Glomerular endothelial cell (primary cell): ENCODE results near the gene COPG2. TPM values are rescaled to one million over a fixed set of nuclear protein-coding genes. Genes with fewer than 3 reads are reported as not detected.
"Not testable (repeated sequence)": the region's sequence is repeated elsewhere in the genome, so short reads cannot be mapped to it uniquely, and the experiment has no call there.

ENCODE experiments used
- DNase-seq: peaks from one replicate; pipeline ENCODE4 v3.0.0-alpha.2; 2011; ENCODE audit warnings: low read depth, low spot score; ENCODE audit errors: extremely low read depth
- total RNA-seq: library from RNA; depleted of rRNA; stranded (reverse); fragments of >200 nt; gene quantifications from 2 replicates; pipeline ENCODE4 v1.2.3, GENCODE V29; 2015

Gene COPG2, protein sequence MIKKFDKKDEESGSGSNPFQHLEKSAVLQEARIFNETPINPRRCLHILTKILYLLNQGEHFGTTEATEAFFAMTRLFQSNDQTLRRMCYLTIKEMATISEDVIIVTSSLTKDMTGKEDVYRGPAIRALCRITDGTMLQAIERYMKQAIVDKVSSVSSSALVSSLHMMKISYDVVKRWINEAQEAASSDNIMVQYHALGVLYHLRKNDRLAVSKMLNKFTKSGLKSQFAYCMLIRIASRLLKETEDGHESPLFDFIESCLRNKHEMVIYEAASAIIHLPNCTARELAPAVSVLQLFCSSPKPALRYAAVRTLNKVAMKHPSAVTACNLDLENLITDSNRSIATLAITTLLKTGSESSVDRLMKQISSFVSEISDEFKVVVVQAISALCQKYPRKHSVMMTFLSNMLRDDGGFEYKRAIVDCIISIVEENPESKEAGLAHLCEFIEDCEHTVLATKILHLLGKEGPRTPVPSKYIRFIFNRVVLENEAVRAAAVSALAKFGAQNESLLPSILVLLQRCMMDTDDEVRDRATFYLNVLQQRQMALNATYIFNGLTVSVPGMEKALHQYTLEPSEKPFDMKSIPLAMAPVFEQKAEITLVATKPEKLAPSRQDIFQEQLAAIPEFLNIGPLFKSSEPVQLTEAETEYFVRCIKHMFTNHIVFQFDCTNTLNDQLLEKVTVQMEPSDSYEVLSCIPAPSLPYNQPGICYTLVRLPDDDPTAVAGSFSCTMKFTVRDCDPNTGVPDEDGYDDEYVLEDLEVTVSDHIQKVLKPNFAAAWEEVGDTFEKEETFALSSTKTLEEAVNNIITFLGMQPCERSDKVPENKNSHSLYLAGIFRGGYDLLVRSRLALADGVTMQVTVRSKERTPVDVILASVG
- total RNA-seq = 14.3 and 19.6 TPM in 2 replicates

- DNase-seq = no peak
Measured at GRCh38 chr7:130668258-130669084, at the start of gene COPG2. TSS of gene COPG2 (minus strand) at chr7:130668748. CDS start at chr7:130668668, 80 bp downstream.

GRCh38 chr7:130712416-130712815 is 43.9 kb upstream of the COPG2 start:
- no peak for DNase-seq

GRCh38 chr7:130708766-130709165 is 40.2 kb upstream of the COPG2 start:
- DNase-seq = no peak

- DNase-seq = no peak
Measured at GRCh38 chr7:130708001-130708400, 39.5 kb upstream of the COPG2 start.

DNA sequence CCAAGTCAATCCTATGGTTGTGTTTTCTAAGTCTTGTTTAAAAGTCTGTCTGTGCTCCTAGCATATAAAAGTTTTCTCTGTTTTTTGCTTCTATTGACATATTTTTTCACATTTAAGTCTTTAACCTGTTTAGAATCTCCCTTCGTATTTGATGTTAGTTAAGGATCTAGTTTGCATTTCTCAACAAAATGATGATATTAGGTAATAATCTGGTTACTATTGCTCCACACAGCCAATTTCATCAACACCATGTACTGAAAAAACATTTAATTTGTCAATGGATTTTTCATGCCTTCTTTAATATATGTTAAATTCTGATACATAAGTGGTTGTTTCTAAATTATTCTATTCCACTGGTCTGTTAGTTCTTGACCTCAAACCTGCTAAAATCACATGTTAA is 35.3 kb upstream of the COPG2 start:
- DNase-seq = no peak

GRCh38 chr7:130701650-130702049 is 33.1 kb upstream of the COPG2 start:
- DNase-seq = no peak

- no peak for DNase-seq
Measured at GRCh38 chr7:130700760-130701159, 32.2 kb upstream of the COPG2 start.

GRCh38 chr7:130699686-130700085 is 31.1 kb upstream of the COPG2 start:
- DNase-seq = no peak

DNA sequence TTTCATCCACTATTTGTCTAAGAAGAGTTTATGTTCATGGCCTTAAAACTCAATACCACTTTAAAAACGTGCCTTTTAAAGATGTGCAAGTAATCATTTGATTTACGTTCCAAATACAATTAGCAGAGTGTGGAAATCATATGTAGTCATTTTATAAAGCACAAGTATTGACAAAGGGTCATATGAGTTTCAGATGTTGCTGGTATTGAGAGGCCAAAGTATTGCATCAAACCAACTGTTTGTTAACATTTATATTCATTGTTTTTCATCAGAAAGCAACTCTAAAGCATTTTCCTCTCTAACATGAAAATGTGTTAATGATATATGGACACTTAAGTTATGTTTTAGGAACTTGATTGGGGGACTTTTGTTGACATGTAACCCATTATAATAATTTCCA is 29.3 kb upstream of the COPG2 start:
- DNase-seq = no peak

- no peak for DNase-seq
Measured at GRCh38 chr7:130695840-130696239, 27.3 kb upstream of the COPG2 start.

DNA sequence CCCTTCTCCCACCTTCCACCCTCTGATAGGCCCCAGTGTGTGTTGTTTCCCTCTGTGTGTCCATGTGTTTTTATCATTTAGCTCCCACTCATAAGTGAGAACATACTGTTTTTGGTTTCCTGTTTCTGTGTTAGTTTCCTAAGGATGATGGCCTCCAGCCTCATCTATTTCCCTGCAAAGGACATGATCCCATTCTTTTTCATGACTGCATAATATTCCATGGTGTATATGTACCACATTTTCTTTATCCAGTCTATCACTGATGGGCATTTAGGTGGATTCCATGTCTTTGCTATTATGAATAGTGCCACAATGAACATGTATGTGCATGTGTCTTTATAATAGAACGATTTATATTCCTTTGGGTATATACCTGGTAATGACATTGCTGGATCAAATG is 23.8 kb upstream of the COPG2 start:
- not testable (repeated sequence) for DNase-seq

DNA sequence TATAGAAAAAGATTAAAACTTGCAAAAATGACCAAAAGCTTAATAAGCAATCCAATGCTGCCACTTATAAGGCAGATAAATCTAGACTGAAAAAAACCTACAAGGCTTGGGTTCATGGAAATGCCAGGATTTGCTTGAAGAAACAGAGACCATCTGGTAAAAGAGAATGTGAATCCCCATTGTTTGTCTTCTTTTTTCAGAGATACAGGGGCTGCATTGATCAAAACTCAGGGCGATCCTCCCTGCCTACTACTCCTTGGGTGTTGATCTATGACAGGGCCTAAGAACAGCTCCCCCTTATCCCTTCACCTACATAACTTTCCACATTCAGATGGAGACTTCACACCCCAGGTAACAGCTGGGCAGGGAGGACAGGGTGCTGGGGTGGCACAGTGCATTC is 21.1 kb upstream of the COPG2 start:
- no peak for DNase-seq

DNA sequence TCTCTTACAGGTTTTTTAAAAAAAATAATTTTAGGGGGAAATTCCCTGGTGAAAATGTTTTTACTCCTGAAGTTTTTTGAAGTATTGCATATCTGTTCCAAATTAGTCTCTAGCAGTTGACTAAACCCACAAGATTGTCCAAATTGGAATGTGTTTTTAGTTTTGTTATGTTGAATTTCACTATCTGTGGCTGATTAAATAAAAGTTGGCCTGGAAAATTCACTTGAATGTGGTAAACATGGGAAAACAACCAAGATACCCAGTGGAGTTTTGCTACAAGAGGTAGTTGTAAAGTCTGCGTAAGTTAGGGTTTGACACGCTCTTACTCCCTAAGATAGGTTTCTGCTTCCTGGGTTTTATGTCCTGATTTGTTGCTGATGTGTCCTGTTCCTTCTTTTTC is 14.5 kb upstream of the COPG2 start:
- DNase-seq = no peak

DNA sequence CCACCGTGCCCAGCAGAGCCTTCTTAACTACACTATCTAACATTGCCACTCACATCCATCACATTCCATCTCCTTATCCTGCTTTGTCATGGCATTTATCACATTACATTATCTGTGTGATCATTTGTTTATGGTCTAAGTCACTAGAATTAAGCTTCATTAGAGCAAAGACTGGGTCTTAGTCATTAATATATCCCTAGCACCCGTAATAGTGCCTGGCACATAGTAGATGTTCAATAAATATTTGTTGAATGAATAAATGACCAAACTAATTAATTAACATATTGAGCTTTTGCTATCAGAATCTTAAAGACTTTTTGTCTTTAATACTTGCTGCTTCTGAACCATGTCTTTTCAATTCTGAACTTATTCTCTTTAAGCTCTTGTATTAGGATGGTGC is 5.9 kb upstream of the COPG2 start:
- no peak for DNase-seq

DNA sequence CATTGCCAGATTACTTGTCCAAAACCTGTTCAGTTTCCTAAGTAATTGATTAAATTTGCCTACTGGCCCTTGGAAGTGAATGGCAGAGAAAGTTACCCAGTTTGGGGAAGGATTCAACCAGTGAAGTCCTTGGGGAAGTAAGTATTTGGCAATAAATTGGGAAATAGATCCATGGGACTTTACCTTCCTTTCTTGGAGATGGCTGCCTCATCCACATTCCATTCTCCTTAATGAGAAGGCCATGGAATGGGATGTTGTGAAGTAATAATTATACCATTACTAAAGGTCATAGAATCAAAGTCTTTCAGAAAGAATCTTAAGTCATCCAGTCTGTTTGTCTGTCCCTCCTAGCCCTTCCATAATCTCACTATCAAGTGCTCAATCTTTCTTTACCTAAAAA is 4.5 kb upstream of the COPG2 start:
- no peak for DNase-seq

DNA sequence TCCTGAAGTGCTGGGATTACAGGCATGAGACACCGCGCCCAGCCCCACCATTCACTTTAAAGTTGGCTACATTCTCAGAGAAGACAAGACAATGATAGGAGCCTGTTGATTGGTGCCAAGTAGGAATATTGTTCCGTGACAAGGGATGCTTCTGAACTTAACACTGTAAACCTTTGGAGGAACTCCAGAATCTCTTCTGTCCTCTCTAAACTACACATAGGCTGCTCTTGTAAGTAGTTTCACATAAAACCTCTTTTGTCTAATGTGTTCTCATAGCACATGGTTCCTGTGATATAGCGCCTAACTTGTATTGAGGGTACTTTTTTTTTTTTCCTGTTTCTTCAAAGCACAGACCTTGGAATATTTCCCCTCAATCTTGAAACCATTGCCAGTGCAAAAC is 3.6 kb upstream of the COPG2 start:
- no peak for DNase-seq

DNA sequence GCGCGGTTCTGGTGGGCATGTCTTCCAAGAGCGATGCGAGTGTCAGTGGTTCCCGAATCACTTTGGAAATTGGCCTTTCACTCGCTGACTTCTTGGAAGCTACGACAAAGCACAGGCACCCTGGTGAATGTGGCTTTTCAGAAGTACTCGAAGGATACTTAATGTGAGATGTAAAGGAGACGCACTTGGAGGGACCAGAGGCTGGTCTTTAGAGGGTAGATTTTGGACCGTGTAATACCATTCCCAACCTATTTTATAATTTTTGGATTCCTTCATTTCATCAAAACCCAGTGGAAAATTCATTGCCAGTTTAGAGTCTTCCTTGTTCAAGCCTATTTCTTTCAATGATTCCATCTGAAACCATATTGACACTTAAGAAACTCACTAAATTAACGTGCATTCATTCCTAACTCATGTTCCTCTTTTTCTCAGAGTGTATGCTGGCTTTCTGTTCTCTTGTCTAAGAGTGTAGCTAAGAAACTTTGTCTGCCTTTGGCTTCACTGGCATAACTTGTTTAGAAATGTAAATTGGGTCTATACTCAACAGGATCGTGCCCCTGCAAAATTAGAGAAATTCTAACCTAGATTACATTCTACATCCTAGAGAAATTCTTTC is 645 bp upstream of the COPG2 start:
- no peak for DNase-seq

DNA sequence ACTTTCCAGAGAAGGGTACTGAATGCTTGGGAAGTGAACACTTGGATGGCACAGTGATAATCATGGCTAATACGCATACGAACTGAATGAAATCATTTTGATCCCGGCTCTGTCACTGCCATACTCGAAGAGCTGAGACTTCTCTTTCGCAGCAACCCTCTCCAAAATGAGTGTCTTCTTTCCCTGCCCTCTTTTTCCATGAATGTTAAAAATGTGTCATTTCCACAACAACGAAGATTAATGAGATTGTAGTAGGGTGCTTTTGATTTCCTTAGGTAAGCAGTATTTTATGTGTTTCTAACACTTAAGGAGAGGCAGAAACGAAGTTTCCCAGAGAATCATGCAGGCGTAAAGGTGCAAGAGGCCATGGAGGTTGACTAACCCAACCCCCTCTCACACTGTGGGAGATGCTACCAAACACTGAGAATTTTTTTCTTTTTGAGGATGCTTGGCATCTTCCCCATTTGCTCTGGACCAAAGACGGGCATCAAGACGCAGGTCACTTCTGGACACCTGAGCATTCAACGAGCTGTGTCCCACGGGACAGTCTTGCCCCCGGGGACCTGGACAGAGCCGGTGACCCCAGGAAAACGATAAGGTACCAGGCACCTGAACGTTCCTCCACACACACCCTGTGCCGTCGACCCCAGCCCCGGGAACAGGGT is 823 bp downstream of the COPG2 start:
- no peak for DNase-seq

GRCh38 chr7:130662426-130662825 is 6.1 kb downstream of the COPG2 start:
- no peak for DNase-seq

DNA sequence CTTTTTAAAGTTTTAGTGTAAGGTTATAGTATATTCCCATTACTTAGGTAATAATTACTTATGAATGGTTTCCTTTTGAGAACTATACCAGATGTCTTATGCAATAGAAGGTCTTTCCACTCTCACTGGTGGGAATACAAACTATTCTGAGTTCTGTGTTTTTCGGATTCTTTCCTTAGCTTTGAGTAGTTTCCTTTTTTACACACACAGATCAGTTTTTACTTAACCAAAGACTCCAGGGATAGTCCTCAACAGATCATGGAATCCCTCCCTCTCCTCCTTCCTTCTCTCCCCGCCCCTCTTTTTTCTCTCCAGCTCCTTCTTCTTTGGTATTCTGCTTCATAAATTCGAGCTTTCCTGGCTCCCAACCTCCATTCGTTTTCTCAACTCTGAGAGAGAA is 13.3 kb downstream of the COPG2 start:
- no peak for DNase-seq
